ENCODE results near the gene SPINK13.
"Not testable (repeated sequence)": the region's sequence is repeated elsewhere in the genome, so short reads cannot be mapped to it uniquely, and the experiment has no call there.

The SPINK13 gene

DNA sequence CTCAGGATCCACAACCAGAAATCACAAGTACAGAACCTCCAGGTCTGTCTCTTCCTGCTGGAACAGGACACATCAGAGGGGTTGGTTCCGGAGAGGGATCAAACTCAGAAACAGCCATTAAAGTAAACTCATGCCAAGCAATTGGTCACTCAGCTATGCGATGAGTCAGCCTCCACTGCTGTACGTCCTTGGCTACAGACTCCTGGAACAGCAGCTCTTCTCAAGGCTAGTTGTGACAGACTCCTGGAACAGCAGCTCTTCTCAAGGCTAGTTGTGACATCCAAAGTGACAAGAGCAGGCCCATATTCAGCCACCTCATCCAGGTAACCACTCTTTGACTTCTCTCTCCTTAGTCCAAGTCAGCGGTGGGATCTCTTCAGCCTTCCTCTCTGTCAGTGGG is at the start of gene SPINK13:
Gene SPINK13 (plus strand): TSS at position 229 of the 400 bp plus-strand sequence. CDS start 1,279 bp downstream, outside the sequence.
- DNase-seq (ENCODE audit: low read depth): no peak

GRCh38 chr5:148221508-148221907 is 47.1 kb upstream of the SPINK13 start:
- DNase-seq (ENCODE audit: low read depth): no peak

GRCh38 chr5:148224117-148224742 is 44.4 kb upstream of the SPINK13 start:
- no peak for DNase-seq (ENCODE audit: low read depth)

- no peak for DNase-seq (ENCODE audit: low read depth)
Measured at GRCh38 chr5:148228392-148228984, 40.1 kb upstream of the SPINK13 start.

DNA sequence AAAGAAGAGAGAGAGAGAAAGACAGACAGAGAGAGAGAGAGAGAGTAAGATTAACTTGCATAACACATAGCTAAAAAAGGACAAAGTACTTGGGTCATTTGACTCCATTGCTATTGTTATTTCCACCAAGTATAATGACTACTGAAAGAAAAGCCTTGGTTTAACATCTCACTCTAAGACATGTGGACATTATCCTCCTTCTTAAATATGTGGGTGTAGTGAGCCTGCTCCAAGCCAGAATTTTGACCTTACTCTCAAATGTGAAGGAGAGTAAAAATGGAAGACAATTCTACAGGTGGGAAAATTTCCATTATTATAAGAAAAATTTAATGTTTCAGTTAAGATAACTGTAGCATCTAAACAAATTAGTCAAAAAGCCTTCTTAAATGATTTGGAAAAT is 38.8 kb upstream of the SPINK13 start:
- DNase-seq (ENCODE audit: low read depth): no peak

DNA sequence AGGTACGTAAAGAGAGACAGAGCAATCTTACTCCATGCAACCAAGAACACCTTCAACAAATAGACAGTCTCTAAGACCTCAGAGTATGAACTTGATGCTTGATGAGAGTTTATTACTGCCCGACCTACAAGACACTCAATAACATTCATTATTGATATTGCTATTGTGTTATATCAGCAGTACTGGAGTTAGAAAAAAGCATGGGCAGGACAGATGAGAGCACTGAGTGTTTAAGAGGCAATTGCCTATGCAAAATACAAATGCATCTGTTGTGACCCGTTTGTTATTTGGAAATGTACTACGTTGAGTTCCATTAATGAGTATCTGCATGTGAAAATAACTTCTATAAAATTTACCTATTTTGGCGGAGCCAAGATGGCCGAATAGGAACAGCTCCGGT is 38.4 kb upstream of the SPINK13 start:
- DNase-seq (ENCODE audit: low read depth): no peak

DNA sequence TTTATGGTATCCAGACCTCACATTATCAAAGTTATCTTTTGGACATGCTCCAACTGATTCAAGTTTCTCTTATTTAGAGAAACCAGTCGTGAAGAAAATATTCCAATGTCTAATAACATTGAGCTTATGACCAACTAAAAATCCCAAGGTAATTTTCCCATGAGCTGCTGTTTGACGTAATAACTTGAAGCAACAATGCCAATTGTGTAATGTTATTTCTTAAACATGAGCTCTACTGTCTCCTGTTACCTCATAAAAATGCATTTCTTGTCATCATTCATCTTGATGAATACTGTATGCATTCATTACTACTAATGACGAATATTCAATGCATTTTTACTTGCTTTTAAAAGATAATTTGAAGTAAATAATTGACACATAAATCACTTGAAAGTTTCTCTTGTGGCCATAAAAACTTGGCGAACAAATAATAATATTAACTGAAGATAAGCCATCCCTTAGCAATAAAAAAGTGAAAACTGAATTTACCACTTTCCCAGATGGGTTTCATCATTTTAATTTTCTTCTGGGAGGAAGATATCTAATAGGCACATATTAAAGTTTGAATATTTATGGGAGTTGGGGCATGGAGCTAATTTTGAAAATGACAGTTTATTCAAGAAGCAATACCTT is 30.7 kb upstream of the SPINK13 start:
- DNase-seq (ENCODE audit: low read depth): no peak

- no peak for DNase-seq (ENCODE audit: low read depth)
Measured at GRCh38 chr5:148238418-148238794, 30.2 kb upstream of the SPINK13 start, which contains the start of gene MARCOL. MARCOL (plus strand) TSS chr5:148238525; CDS start chr5:148238598, 73 bp downstream.

DNA sequence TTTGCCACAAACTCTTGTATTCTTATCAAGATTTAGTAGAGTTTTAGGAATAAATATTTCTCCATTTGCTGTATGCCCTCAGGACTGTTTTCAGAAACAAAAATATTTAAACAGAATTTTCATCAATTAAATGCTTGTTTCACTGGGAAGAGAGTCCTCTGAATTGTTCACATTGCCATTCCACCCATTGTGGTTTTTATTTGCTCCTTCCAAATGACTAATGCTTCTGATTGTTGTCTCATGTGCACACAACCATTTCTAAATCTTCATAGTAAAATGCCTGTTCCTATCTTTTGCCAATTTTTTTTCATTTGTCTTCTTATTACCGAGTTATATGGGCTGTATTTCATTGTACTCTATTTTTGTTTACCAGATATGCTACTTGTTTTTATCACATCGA is 19.7 kb upstream of the SPINK13 start:
- no peak for DNase-seq (ENCODE audit: low read depth)

GRCh38 chr5:148255456-148255855 is 13.1 kb upstream of the SPINK13 start:
- DNase-seq (ENCODE audit: low read depth): no peak

GRCh38 chr5:148259288-148259687 is 9.3 kb upstream of the SPINK13 start:
- DNase-seq (ENCODE audit: low read depth): no peak

DNA sequence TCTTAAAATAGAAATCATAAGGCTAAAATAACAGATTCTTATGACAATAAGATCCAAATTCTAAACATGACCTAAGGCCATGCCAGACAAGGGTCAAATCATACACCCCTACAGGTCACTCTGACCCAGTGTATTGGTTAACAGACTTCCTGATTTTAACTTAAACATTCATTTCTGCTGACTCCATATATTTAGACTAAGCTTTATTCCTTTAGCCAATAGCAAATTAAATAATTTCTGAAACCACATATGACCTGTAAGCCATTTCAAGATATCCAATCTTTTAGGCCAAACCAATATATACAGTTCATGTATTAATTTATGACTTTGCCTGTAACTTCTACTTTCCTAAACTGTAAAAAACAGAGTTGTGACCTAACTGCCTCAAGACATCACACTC is 7.4 kb upstream of the SPINK13 start:
- DNase-seq (ENCODE audit: low read depth): no peak

DNA sequence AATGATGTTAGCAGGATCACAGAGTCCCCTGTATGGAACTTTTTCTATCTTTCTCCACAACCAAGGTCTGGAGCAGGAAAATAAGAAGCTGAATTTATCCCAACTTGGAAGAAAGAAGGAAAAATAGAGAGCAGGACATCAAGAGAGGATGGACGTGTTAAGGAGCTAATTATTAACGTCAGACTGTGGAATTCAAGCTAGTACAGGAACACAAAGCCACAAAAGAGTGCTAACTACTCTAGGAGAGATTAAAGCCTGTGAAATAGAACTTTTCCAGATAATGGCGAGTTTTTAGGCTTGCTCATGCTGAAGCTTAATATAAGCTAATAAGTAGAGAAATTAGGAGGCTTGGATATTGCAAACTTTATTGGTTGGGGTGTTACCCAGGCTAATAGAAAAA is 632 bp upstream of the SPINK13 start:
- no peak for DNase-seq (ENCODE audit: low read depth)

DNA sequence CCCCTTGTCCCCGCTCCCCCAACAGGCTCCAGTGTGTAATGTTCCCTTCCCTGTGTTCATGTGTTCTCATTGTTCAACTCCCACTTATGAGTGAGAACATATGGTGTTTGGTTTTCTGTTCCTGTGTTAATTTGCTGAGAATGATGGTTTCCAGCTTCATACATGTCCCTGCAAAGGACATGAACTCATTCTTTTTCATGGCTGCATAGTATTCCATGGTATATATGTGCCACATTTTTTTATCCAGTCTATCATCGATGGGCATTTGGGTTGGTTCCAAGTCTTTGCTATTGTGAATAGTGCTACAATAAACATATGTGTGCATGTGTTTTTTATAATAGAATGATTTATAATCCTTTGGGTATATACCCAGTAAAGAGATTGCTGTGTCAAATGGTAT is 6.5 kb downstream of the SPINK13 start:
- DNase-seq (ENCODE audit: low read depth): not testable (repeated sequence)

GRCh38 chr5:148280893-148281292 is 12.3 kb downstream of the SPINK13 start:
- DNase-seq (ENCODE audit: low read depth): not testable (repeated sequence)

DNA sequence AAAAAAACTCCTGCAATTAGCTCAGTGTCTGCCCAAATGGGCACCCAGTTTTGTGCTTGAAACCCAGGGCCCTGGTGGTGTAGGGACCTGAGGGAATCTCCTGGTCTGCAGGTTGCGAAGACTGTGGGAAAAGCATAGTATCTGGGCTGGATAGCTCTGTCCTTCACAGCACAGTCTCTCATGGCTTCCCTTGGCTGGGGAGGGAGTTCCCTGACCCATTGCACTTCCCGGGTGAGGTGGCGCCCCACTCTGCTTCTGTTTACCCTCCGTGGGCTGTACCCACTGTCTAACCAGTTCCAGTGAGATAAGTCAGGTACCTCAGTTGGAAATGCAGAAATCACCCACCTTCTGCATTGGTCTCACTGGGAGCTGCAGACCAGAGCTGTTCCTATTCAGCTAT is 12.7 kb downstream of the SPINK13 start:
- not testable (repeated sequence) for DNase-seq (ENCODE audit: low read depth)

DNA sequence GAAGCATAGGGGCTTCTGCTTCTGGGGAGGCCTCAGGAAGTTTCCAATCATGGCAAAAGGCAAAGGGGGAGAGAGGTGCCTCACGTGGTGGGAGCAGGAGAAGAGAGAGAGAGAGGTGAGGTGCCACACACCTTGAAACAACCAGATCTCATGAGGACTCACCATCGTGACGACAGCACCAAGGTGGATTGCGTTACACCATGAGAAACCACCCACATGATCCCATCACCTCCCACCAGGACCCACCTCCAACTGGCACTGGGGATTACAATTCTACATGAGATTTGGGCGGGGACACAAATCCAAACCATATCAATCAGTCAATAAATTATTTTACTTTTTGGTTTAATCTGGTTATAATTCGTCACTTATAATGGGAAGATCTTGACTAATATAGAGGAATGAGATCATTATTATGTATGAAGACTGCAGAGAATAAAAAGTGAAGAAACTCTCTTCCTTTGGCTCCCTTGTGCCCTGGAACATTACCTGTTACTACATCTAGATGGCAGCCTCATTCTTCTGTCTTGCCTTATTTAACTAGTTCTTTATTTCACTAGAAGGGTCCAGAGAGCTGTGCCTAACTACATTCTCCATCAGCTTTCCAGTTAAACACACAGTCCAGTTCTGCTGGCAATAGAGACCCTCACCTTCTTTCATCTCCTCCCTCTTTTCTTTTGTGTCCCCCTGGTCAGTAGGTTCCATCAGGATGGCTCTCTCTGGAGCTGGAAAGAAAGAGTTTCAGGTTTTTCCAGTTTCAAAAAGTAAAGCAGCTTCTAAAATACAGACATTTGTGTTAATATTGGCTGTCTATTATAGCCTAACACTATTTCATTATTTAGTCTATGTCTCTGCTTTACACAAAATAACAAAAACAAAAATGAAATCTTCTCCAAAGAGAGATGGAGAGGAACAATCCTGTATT is 21.9 kb downstream of the SPINK13 start:
- DNase-seq (ENCODE audit: low read depth): no peak

- DNase-seq (ENCODE audit: low read depth): no peak
Measured at GRCh38 chr5:148297731-148298130, 29.1 kb downstream of the SPINK13 start.

DNA sequence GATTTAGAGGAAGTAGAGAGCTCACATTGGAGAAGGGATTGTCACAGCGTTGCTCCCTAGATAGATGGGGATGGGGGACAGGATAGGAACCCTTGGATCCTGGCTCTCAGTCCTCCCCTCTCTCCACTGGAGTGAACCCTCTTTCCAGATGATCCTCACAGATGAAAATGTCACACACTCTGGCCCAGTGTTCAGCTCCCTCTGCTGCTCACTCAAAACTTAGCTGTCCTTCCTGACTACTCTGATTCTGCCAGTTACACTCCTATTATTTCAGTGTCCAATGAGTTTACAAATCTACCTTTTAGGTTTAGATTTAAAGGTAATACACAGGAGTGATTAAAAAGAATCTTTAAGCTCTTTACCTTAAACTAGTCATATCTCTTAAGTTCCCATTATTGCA is 37.9 kb downstream of the SPINK13 start:
- DNase-seq (ENCODE audit: low read depth): no peak

DNA sequence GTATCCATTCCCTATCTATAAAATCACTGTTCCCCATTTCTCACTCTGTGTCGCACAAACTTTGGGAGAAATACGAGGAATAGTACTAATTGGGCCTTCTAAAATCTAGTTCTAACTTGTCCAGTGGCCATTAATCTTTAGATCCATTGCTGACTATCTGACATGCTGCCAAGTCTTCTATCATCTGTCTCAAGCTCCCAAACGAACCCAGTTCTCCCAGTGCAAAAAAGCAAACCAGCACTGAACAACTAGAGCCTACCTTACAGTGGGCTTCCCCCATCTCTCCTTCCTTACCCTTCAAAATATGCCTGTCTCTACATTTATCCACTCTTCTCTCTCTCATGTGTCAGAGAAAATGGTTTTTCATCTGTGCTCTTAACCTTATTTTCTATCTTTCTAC is 40.4 kb downstream of the SPINK13 start:
- DNase-seq (ENCODE audit: low read depth): no peak

GRCh38 chr5:148309746-148310145 is 41.2 kb downstream of the SPINK13 start:
- no peak for DNase-seq (ENCODE audit: low read depth)

DNA sequence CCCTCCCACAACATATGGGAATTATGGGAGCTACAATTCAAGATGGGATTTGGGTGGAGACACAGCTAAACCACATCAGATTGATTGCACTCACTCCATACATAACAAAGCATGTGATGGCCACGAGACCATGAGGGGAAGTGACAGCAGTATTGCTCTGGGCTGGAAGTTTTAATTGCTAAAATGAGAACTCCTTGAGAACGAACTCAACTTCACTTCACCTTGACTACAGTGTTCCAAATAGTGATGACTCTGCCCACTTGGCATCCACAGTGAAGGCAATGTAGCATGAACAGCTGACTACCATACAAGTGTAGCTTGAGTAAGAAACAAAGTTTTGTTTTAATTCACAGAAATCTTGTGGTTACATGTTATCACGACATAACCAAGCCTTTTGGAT is 42.9 kb downstream of the SPINK13 start:
- DNase-seq (ENCODE audit: low read depth): no peak

Data from stimulated activated CD8-positive, alpha-beta memory T cell treated with anti-CD3 and anti-CD28 coated beads, Interleukin-4, amount 100 ng/mL, for 24 hours (primary cell).